HepG2 (cell line): ENCODE measurements around the gene GPR4. TPM values are rescaled to one million over a fixed set of nuclear protein-coding genes. Genes with fewer than 3 reads are reported as not detected.

ENCODE experiments used
- EZH2 ChIP-seq: conservative IDR thresholded peaks from 2 replicates; pipeline ENCODE4 v1.6.1; 2012; ENCODE audit warnings: mild to moderate bottlenecking, low read depth, low read length, moderate library complexity
- GPN1 ChIP-seq: sonication (generic); formaldehyde crosslinking; IDR thresholded peaks from 2 replicates; pipeline ENCODE4 v1.5.1; 2020; ENCODE audit warnings: missing genetic modification reagents, borderline replicate concordance
- KLF6 ChIP-seq: IDR thresholded peaks from 2 replicates; pipeline ENCODE4 v1.8.0; 2016; ENCODE audit warnings: missing biosample characterization, missing genetic modification reagents
- MAF1 ChIP-seq: sonication (generic); formaldehyde crosslinking; IDR thresholded peaks from 2 replicates; pipeline ENCODE4 v1.5.0; 2020; ENCODE audit warnings: missing genetic modification reagents, borderline replicate concordance
- YEATS2 ChIP-seq: sonication (generic); formaldehyde crosslinking; IDR thresholded peaks from 2 replicates; pipeline ENCODE4 v1.4.0; 2020; ENCODE audit warnings: missing genetic modification reagents, borderline replicate concordance
- ZFP36L2 ChIP-seq: sonication (generic); formaldehyde crosslinking; IDR thresholded peaks from 2 replicates; pipeline ENCODE4 v1.4.0; 2020; ENCODE audit warnings: missing genetic modification reagents
- ZNF34 ChIP-seq: sonication (generic); formaldehyde crosslinking; IDR thresholded peaks from 2 replicates; pipeline ENCODE4 v1.4.0; 2020; ENCODE audit warnings: mild to moderate bottlenecking, missing genetic modification reagents, borderline replicate concordance
- ZNF652 ChIP-seq: IDR thresholded peaks from 2 replicates; pipeline ENCODE4 v1.6.1; 2016; ENCODE audit warnings: low read depth, borderline replicate concordance
- ZNF747 ChIP-seq: sonication (generic); formaldehyde crosslinking; IDR thresholded peaks from 2 replicates; pipeline ENCODE4 v1.8.1; 2023; ENCODE audit warnings: missing genetic modification reagents, mild to moderate bottlenecking, borderline replicate concordance
- ZSCAN30 ChIP-seq: sonication (generic); formaldehyde crosslinking; IDR thresholded peaks from 2 replicates; pipeline ENCODE4 v1.5.0; 2020; ENCODE audit warnings: mild to moderate bottlenecking, missing genetic modification reagents
- polyA plus RNA-seq, 8 experiments: library from polyadenylated mRNA; depleted of rRNA in 3 of 8; stranded (reverse) in 7 of 8; unstranded in 1 of 8; fragments of >200 nt; fragmentation: Illumina TruSeq in 4 of 8; extraction: Trizol in 4 of 8; gene quantifications; 2 replicates each; pipeline versions ENCODE4 v1.2.1 to v1.2.3, GENCODE V29; 2011 to 2016; ENCODE audit warnings: low read depth in 4 of 8, missing spikeins in 1 of 8, mixed read lengths in 1 of 8; ENCODE audit not compliant: insufficient read depth in 1 of 8
- total RNA-seq, 5 experiments: library from RNA; depleted of rRNA; stranded (reverse); fragments of >200 nt; fragmentation: Illumina TruSeq; extraction: Trizol; gene quantifications; 2 replicates each; pipeline ENCODE4 v1.2.3, GENCODE V29; 2016; ENCODE audit warnings: low read depth in 1 of 5
- TF ChIP-seq, protein P1 (sequence below): sonication (generic); formaldehyde crosslinking; IDR thresholded peaks from 2 replicates; pipeline ENCODE4 v1.4.0; 2020; ENCODE audit warnings: mild to moderate bottlenecking, missing genetic modification reagents
- TF ChIP-seq, protein P2 (sequence below): sonication (generic); formaldehyde crosslinking; IDR thresholded peaks from 2 replicates; pipeline ENCODE4 v1.5.1; 2020; ENCODE audit warnings: mild to moderate bottlenecking, missing genetic modification reagents
- TF ChIP-seq, protein P3 (sequence below): sonication (generic); formaldehyde crosslinking; IDR thresholded peaks from 2 replicates; pipeline ENCODE4 v1.8.1; 2023; ENCODE audit warnings: mild to moderate bottlenecking, inconsistent platforms, moderate library complexity, missing genetic modification reagents, borderline replicate concordance
- TF ChIP-seq, protein P4 (sequence below): sonication (generic); formaldehyde crosslinking; IDR thresholded peaks from 2 replicates; pipeline ENCODE4 v1.4.0; 2020; ENCODE audit warnings: mild to moderate bottlenecking, missing genetic modification reagents
- TF ChIP-seq, protein P5 (sequence below): sonication (generic); formaldehyde crosslinking; IDR thresholded peaks from 2 replicates; pipeline ENCODE4 v1.4.0; 2020; ENCODE audit warnings: missing genetic modification reagents, borderline replicate concordance

The GPR4 gene
- total and polyA plus RNA-seq, 2 of the 13 experiments (the other 11 are each of a cell fraction or from before 2014, with no cell fraction given) = 0.15 TPM; not detected in 1

DNA sequence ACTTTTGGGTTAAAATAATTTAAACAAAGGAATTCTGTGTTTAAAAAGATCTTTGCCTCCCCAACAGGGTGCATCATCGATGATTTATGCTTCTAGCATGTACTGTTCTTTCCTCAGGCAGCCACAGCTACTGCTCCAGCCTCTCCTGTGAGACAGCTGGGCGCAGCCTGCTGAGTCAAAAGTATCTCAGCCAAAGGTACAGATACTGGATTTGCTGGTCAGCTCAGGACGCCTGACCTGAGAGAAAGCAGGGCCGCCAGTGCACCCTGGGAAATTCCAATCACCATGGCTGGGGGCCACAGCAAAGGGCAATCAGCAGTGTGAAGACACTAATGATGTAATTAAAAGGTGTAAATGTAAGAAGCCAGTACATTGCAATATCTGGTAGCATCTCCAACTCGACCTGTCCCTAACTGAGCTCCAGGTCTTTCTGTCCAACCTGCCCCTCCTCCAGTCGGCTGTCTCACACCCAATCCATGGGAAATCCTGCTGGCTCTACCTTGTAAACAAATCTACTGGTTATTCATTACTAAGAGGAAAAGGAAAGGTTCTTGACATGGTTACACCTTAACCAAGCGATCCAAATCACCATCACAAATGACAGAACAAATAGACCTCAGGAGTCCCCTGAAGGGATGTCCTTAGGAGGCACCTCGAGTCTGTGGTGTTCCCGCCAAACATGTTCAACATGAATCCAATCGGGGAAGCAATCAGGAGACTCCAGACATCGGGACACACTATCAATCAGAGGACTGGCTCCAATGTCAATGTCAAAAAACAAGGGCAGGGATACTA is 24.7 kb downstream of the GPR4 start (continued):
- TF ChIP-seq ZNF747 (no peak), ZNF652 (CRISPR knock-in tag) (no peak), GPN1 (no peak), ZSCAN30 (no peak), KLF6 (no peak), ZNF34 (CRISPR knock-in tag) (no peak), MAF1 (CRISPR knock-in tag) (no peak), YEATS2 (CRISPR knock-in tag) (no peak; the same call in 1 of the 2 replicates), ZFP36L2 (no peak), EZH2 (no peak)
- TF ChIP-seq, protein P1, sequence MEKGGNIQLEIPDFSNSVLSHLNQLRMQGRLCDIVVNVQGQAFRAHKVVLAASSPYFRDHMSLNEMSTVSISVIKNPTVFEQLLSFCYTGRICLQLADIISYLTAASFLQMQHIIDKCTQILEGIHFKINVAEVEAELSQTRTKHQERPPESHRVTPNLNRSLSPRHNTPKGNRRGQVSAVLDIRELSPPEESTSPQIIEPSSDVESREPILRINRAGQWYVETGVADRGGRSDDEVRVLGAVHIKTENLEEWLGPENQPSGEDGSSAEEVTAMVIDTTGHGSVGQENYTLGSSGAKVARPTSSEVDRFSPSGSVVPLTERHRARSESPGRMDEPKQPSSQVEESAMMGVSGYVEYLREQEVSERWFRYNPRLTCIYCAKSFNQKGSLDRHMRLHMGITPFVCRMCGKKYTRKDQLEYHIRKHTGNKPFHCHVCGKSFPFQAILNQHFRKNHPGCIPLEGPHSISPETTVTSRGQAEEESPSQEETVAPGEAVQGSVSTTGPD = peak; percentile 66; the same call in 1 of the 2 replicates
- TF ChIP-seq, protein P2, sequence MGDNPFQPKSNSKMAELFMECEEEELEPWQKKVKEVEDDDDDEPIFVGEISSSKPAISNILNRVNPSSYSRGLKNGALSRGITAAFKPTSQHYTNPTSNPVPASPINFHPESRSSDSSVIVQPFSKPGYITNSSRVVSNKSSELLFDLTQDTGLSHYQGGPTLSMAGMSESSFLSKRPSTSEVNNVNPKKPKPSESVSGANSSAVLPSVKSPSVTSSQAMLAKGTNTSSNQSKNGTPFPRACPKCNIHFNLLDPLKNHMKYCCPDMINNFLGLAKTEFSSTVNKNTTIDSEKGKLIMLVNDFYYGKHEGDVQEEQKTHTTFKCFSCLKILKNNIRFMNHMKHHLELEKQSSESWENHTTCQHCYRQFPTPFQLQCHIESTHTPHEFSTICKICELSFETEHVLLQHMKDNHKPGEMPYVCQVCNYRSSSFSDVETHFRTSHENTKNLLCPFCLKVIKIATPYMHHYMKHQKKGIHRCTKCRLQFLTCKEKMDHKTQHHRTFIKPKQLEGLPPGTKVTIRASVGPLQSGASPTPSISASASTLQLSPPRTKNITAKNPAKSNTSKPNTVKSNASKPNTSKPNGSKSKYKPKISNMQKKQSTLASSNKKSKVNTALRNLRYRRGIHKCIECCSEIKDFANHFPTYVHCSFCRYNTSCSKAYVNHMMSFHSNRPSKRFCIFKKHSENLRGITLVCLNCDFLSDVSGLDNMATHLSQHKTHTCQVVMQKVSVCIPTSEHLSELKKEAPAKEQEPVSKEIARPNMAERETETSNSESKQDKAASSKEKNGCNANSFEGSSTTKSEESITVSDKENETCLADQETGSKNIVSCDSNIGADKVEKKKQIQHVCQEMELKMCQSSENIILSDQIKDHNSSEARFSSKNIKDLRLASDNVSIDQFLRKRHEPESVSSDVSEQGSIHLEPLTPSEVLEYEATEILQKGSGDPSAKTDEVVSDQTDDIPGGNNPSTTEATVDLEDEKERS = peak; percentile 39; the same call in 1 of the 2 replicates
- TF ChIP-seq, protein P3, sequence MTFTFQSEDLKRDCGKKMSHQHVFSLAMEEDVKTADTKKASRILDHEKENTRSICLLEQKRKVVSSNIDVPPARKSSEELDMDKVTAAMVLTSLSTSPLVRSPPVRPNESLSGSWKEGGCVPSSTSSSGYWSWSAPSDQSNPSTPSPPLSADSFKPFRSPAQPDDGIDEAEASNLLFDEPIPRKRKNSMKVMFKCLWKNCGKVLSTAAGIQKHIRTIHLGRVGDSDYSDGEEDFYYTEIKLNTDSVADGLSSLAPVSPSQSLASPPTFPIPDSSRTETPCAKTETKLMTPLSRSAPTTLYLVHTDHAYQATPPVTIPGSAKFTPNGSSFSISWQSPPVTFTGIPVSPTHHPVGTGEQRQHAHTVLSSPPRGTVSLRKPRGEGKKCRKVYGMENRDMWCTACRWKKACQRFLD (CRISPR knock-in tag) = no peak
- TF ChIP-seq, protein P4, sequence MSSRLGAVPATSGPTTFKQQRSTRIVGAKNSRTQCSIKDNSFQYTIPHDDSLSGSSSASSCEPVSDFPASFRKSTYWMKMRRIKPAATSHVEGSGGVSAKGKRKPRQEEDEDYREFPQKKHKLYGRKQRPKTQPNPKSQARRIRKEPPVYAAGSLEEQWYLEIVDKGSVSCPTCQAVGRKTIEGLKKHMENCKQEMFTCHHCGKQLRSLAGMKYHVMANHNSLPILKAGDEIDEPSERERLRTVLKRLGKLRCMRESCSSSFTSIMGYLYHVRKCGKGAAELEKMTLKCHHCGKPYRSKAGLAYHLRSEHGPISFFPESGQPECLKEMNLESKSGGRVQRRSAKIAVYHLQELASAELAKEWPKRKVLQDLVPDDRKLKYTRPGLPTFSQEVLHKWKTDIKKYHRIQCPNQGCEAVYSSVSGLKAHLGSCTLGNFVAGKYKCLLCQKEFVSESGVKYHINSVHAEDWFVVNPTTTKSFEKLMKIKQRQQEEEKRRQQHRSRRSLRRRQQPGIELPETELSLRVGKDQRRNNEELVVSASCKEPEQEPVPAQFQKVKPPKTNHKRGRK (CRISPR knock-in tag) = no peak
- TF ChIP-seq, protein P5, sequence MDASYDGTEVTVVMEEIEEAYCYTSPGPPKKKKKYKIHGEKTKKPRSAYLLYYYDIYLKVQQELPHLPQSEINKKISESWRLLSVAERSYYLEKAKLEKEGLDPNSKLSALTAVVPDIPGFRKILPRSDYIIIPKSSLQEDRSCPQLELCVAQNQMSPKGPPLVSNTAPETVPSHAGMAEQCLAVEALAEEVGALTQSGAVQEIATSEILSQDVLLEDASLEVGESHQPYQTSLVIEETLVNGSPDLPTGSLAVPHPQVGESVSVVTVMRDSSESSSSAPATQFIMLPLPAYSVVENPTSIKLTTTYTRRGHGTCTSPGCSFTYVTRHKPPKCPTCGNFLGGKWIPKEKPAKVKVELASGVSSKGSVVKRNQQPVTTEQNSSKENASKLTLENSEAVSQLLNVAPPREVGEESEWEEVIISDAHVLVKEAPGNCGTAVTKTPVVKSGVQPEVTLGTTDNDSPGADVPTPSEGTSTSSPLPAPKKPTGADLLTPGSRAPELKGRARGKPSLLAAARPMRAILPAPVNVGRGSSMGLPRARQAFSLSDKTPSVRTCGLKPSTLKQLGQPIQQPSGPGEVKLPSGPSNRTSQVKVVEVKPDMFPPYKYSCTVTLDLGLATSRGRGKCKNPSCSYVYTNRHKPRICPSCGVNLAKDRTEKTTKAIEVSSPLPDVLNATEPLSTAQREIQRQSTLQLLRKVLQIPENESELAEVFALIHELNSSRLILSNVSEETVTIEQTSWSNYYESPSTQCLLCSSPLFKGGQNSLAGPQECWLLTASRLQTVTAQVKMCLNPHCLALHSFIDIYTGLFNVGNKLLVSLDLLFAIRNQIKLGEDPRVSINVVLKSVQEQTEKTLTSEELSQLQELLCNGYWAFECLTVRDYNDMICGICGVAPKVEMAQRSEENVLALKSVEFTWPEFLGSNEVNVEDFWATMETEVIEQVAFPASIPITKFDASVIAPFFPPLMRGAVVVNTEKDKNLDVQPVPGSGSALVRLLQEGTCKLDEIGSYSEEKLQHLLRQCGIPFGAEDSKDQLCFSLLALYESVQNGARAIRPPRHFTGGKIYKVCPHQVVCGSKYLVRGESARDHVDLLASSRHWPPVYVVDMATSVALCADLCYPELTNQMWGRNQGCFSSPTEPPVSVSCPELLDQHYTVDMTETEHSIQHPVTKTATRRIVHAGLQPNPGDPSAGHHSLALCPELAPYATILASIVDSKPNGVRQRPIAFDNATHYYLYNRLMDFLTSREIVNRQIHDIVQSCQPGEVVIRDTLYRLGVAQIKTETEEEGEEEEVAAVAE (CRISPR knock-in tag) = no peak; the same call in 1 of the 2 replicates
